ENCODE data around the gene MAD1L1.

- no peak for TF ChIP-seq EP300 (IDR thresholded peaks at IDR 0.05; ENCODE audit: low read depth)
- no peak for TF ChIP-seq CTCF (IDR thresholded peaks at IDR 0.05)
- TF ChIP-seq POLR2A (IDR thresholded peaks at IDR 0.05) = no peak
- TF ChIP-seq POLR2AphosphoS5 (IDR thresholded peaks at IDR 0.05) = no peak
These were observed 34.2 kb upstream of the MAD1L1 start for GRCh38 chr7:2266911-2267310.
